Measurements from ENCODE around the gene VAMP1. TPM values are rescaled to one million over a fixed set of nuclear protein-coding genes. Genes with fewer than 3 reads are reported as not detected.

The VAMP1 gene
- total and polyA plus RNA-seq, 2 of the 13 experiments (the other 11 are each of a cell fraction or from before 2014, with no cell fraction given) = 2.5 to 7.4 TPM

DNA sequence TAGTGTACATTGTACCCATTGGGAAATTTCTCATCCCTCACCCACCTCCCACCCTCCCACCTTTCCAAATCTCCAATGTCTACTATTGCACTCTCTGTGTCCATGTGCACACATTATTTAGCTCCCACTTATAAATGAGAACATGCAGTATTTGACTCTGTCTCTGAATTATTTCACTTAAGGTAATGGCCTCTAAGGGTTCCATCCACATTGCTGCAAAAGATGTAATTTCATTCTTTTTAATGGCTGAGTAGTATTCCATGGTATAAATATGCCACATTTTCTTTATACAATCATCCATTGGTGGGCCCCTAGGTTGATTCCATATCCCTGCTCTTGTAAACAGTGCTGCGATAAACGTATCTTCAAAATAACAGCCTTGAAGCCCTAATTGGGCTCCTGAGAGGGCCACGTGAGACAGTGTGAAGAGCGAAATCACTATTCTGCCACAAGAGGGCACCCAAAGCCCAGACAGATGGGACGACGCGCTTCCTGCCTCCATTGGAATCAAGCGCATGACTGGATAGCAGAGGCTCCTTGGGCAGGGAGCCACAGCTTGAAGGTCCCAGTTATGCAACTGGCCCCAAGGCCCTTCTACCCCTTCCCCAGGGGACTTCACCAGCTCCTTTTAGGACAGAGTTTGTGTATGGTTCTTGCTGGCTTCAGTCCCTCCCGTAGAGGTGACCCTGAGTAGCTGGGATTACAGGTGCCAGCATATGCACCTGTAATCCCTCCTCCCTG, 47.0 kb downstream of the VAMP1 start (continued):
- TF ChIP-seq ZNF75D (CRISPR knock-in tag; IDR thresholded peaks at IDR 0.05; ENCODE audit: borderline replicate concordance) (no peak), PITX1 (CRISPR knock-in tag; IDR thresholded peaks at IDR 0.05) (peak; percentile 77; the same call in 1 of the 2 replicates), REL (CRISPR knock-in tag; conservative IDR thresholded peaks at IDR 0.05) (no peak), ZNF510 (CRISPR knock-in tag; IDR thresholded peaks at IDR 0.05; ENCODE audit: low read depth) (no peak), ZNF530 (CRISPR knock-in tag; IDR thresholded peaks at IDR 0.05; ENCODE audit: low read depth) (no peak), ZKSCAN5 (CRISPR knock-in tag; IDR thresholded peaks at IDR 0.05) (no peak), ZSCAN12 (CRISPR knock-in tag; IDR thresholded peaks at IDR 0.05) (no peak), SMAD9 (CRISPR knock-in tag; IDR thresholded peaks at IDR 0.05) (no peak), ZNF839 (CRISPR knock-in tag; IDR thresholded peaks at IDR 0.05; ENCODE audit: borderline replicate concordance) (no peak), KDM5A (IDR thresholded peaks at IDR 0.05; ENCODE audit: borderline replicate concordance, low read length) (no peak), ZNF468 (CRISPR knock-in tag; IDR thresholded peaks at IDR 0.05) (no peak), ATF7 (IDR thresholded peaks at IDR 0.05) (no peak), ATF7 (CRISPR knock-in tag; IDR thresholded peaks at IDR 0.05) (no peak), FOXO1 (CRISPR knock-in tag; IDR thresholded peaks at IDR 0.05) (no peak), ZNF629 (CRISPR knock-in tag; conservative IDR thresholded peaks at IDR 0.05) (no peak), HES4 (CRISPR knock-in tag; IDR thresholded peaks at IDR 0.05; ENCODE audit: borderline replicate concordance) (no peak), ZNF431 (CRISPR knock-in tag; IDR thresholded peaks at IDR 0.05; ENCODE audit: borderline replicate concordance, low read depth) (no peak), ZNF761 (CRISPR knock-in tag; conservative IDR thresholded peaks at IDR 0.05) (no peak), ZNF335 (CRISPR knock-in tag; IDR thresholded peaks at IDR 0.05) (peak; percentile 55; the same call in 1 of the 2 replicates), ZBTB8A (CRISPR knock-in tag; IDR thresholded peaks at IDR 0.05; ENCODE audit: borderline replicate concordance, low read depth) (no peak), JDP2 (CRISPR knock-in tag; IDR thresholded peaks at IDR 0.05; ENCODE audit: borderline replicate concordance) (no peak), ZNF775 (CRISPR knock-in tag; IDR thresholded peaks at IDR 0.05; ENCODE audit: borderline replicate concordance) (no peak)
- TF ChIP-seq, protein P1, sequence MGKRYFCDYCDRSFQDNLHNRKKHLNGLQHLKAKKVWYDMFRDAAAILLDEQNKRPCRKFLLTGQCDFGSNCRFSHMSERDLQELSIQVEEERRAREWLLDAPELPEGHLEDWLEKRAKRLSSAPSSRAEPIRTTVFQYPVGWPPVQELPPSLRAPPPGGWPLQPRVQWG (CRISPR knock-in tag; IDR thresholded peaks at IDR 0.05; ENCODE audit: borderline replicate concordance, low read depth) = no peak
- TF ChIP-seq, protein P2, sequence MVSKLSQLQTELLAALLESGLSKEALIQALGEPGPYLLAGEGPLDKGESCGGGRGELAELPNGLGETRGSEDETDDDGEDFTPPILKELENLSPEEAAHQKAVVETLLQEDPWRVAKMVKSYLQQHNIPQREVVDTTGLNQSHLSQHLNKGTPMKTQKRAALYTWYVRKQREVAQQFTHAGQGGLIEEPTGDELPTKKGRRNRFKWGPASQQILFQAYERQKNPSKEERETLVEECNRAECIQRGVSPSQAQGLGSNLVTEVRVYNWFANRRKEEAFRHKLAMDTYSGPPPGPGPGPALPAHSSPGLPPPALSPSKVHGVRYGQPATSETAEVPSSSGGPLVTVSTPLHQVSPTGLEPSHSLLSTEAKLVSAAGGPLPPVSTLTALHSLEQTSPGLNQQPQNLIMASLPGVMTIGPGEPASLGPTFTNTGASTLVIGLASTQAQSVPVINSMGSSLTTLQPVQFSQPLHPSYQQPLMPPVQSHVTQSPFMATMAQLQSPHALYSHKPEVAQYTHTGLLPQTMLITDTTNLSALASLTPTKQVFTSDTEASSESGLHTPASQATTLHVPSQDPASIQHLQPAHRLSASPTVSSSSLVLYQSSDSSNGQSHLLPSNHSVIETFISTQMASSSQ (IDR thresholded peaks at IDR 0.05; ENCODE audit: low read depth) = no peak
- TF ChIP-seq, protein P2 (CRISPR knock-in tag; IDR thresholded peaks at IDR 0.05; ENCODE audit: borderline replicate concordance) = no peak
- TF ChIP-seq, protein P3, sequence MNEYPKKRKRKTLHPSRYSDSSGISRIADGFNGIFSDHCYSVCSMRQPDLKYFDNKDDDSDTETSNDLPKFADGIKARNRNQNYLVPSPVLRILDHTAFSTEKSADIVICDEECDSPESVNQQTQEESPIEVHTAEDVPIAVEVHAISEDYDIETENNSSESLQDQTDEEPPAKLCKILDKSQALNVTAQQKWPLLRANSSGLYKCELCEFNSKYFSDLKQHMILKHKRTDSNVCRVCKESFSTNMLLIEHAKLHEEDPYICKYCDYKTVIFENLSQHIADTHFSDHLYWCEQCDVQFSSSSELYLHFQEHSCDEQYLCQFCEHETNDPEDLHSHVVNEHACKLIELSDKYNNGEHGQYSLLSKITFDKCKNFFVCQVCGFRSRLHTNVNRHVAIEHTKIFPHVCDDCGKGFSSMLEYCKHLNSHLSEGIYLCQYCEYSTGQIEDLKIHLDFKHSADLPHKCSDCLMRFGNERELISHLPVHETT (CRISPR knock-in tag; conservative IDR thresholded peaks at IDR 0.05) = no peak
